Heart left ventricle (tissue), 13 donors: ENCODE data around the gene XRCC5.

Experiments used
- CTCF ChIP-seq, 12 donors: fragments of 200-600 bp; sonication (generic) in 4 of 12; IDR thresholded peaks; one replicate each; pipeline versions ENCODE4 v1.5.0 to v1.8.0; 2018 to 2022; ENCODE audit warnings: antibody characterized with exemption in 12 of 12, mild to moderate bottlenecking in 5 of 12
- POLR2A ChIP-seq, 2 donors: fragments of 450-650 bp; IDR thresholded peaks; one replicate each; pipeline ENCODE4 v1.6.1; 2017; ENCODE audit warnings: antibody characterized with exemption in 2 of 2, mild to moderate bottlenecking in 2 of 2, moderate library complexity in 2 of 2
- donor health status: ischemic (EF 13 %, LVEDD 7.1; RV severe dilation, severe dysfunction).
- donor health status: DM: no; HTN: yes; CAD: no.
- donor health status: DM: no; HTN: no; CAD: no.
- donor health status: ischemic (EF 25% LVEDD 6.9; RV normal size, moderate dysfunction).
- donor health status: ischemic (EF 25% LVEDD 5.7; RV mildly dilated, moderate dysfunction).
- donor health status: ischemic (EF 35%, LVEDD 5.7; RV mildly dilated, moderate dysfunction).
- donor health status: nonischemic (EF 11% LVEDD 7.7; RV severe dilation, severe dysfunction).
- donor health status: DM: yes; HTN: yes; CAD: no.
- donor health status: PGD.
- donor health status: ischemic (EF 29% LVEDD 5.4; RV normal size, mild dysfunction).
- donor health status: nonischemic (EF 23%, LVEDD 6.1; RV moderate dilation, normal function).

- TF ChIP-seq POLR2A (IDR thresholded peaks at IDR 0.05) (no peak), CTCF (IDR thresholded peaks at IDR 0.05) (no peak)
These were observed 12.1 kb downstream of the XRCC5 start for GRCh38 chr2:216121255-216121654.
